Hematopoietic multipotent progenitor cell treated with erythropoietin and hydrocortisone succinate and interleukin-3 and kit ligand, for 15 days (in vitro differentiated cells): Measurements from ENCODE around the gene LIPC.

Experiments used
- DNase-seq: peaks from one replicate; pipeline ENCODE4 v3.0.0-alpha.2; 2015; ENCODE audit warnings: low spot score

LIPC gene

GRCh38 chr15:58538225-58538727 is 106.5 kb downstream of the LIPC start:
- no peak for DNase-seq

DNA sequence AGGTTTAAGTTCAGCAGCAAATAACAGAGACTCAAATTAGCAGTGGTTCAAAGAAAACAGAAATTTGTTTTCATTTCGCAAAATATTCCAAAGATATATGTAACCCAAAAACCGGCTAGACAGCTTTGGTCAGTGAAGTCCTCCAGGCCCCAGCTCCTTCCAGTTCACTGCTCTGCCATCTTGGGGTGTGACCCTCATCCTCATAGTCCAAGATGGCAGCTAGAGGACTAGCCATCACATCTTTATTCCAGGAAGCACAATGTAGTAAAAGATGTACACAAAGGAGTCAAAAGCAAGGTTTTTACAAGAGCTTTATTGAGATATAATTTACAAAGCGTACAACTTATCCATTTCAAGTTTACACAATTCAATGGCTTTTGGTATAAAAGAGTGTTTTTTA is 107.1 kb downstream of the LIPC start:
- DNase-seq = no peak

- DNase-seq = no peak
Measured at GRCh38 chr15:58539548-58539947, 107.8 kb downstream of the LIPC start.

GRCh38 chr15:58541410-58542087 is 109.8 kb downstream of the LIPC start:
- DNase-seq = no peak

GRCh38 chr15:58543664-58544335 is 112.0 kb downstream of the LIPC start:
- no peak for DNase-seq

DNA sequence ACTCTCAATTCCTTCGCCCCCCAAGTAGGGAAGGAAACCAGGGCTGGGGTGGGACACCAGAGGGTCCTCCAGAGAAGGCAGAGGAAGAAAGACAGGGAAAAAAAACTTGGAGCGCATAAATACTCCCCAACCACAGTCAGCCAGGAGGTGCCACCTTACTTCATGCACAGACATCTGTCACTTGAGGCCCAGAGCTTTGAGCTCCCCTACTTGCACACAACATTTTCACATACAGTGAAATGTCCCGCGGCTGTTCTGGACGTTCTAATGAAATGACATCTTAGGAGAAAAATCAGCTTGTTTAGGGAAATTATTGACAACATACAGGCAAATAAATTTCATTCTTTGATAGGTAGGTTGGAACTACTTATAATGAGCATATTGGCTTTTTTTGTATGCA is 113.0 kb downstream of the LIPC start:
- no peak for DNase-seq

DNA sequence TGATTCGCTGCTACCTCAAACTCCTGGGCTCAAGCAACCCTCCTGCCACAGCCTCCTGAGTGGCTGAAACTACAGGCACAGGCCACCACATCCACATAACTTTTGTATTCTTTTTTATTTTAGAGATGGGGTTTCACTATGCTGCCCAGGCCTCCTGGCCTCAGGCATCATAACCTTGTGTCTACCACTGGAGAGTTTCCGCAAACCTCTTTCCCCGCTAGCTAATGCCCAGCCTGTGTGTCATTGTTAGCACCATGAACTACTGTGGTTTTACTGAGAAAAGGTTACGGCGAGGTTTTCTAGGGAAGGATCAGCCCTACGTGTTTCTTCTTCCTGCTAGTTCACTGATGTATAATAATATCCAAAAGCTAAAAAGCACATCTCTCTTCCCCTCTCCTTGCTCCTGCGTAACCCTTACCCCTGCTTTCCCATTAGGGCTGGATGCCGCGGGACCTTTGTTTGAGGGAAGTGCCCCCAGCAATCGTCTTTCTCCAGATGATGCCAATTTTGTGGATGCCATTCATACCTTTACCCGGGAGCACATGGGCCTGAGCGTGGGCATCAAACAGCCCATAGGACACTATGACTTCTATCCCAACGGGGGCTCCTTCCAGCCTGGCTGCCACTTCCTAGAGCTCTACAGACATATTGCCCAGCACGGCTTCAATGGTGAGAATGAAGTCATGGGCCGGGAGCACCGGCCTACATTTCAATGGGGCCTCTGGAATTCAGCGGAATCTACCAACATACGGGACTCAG is 113.7 kb downstream of the LIPC start:
- no peak for DNase-seq

DNA sequence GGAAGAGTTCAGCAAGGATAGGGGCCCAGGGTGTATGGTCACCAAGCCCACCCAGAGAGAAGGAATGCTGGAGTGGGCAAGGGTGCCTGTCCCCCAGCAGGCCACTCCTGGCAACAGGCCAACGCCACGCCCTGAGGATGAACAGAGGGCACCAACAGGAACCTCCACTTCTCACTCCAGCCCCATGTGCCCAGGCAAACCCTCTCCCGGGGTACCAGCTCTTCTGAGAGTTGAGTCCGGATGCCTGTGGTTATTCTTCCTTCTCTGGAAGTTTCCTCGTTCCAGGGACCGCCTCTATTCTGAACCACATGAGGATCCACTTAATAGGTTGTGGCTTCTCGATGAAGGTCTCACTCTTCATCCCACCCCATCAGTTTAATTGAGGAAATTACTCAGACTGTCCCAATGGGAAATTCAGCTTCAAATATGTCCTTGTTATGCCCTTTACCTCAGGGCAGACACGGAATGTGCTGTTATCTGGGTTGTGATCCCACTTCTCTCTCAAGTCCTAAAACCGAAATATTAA is 114.3 kb downstream of the LIPC start:
- DNase-seq = no peak

DNA sequence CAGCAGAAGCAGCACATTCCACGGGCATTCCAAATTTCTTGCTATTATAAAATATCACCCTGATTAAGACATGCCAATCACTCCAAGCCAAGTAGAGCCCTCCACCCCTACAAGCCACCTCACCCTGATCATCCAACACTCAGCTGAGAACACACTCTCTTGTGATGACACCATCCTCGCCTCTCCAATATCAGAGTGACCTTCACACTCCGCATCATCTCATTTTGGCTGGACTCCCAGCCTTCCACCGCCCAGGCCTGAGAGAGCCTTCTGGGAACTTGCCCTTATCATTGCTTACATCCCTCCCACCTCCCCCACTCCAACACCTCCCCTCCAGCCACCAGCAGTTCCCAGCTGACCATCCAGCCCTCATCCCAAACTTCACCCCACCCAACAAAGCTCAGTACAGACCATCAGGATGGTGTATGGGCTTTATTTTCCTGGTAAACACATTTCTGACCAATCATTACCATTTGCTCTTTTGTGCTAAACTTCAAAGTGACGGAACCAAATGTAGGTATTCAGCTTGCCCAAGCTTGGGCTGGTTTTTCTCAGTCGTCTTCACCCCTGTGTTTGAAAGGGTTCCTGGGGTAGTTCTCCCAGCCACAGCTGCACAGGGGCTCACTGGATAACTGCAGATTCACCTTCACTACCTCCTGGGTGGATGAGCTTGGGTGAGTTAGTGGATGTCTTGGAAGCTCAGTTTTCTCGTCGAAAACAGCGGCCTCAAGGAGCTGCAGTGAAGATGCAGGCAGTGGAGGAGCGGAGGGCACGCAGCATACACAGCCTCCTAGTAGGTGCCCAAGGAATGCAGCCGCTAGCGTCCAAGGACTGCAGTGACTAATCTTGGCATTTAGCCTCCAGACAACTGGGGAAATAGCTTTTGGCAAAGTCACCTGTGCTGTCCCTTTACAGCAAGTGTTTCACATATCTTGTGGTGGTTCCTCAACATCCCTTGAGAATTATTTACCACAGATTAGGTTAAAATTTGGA is 115.1 kb downstream of the LIPC start:
- no peak for DNase-seq

DNA sequence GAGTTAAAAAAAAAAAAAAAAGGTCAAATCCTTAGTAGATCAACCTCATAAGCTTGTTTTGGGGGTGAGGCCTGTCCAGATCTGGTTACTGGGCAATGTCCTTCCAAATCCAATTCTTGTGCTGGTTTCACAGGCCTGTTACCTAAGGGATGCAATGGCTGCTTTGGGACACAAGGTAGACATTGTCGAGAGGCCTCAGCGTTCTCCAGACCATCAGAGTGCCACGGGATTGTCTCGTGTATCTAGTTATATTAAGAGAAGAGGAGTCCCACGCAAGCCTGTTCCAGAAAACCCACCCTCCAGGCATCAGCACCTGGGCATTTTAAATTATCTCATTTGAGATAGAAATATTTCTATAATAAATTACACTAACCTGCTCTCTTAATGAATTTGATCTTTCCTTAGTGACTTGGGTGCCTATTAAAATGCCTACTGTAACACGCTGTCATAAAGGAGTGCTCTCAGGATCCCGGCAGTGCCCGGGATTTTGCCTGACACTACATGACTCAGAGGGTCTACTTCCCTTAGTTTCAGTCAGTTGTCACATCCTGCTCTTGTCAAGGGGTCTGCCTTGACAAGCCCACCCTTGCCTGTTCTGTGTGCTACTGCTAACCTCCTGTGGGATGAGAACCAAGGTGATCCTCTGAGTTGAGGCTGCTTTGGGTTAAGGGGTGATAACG is 116.0 kb downstream of the LIPC start:
- no peak for DNase-seq

DNA sequence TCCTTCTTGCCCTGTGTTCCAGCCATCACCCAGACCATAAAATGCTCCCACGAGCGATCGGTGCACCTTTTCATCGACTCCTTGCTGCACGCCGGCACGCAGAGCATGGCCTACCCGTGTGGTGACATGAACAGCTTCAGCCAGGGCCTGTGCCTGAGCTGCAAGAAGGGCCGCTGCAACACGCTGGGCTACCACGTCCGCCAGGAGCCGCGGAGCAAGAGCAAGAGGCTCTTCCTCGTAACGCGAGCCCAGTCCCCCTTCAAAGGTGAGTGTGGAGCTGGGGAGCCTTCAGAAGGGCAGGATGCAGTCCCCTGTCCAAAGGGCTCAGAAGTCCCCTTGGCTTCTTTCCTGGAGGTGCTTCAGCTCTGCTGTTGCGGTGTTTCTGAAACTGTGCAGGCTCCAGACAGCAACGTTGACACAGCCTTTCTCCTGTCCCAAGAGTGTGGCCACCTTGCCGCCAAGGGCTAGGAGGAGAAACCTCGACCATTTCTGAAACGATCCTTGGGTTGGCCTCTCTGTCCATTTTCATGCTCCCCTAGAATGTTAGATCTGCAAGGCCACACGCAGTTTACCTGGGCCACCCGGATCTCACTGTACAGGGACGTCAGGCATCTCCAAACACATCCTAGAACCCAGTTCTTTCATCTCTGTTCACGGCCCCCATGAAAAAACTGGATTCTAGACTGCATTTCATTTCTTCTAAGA is 116.7 kb downstream of the LIPC start:
- DNase-seq = no peak

DNA sequence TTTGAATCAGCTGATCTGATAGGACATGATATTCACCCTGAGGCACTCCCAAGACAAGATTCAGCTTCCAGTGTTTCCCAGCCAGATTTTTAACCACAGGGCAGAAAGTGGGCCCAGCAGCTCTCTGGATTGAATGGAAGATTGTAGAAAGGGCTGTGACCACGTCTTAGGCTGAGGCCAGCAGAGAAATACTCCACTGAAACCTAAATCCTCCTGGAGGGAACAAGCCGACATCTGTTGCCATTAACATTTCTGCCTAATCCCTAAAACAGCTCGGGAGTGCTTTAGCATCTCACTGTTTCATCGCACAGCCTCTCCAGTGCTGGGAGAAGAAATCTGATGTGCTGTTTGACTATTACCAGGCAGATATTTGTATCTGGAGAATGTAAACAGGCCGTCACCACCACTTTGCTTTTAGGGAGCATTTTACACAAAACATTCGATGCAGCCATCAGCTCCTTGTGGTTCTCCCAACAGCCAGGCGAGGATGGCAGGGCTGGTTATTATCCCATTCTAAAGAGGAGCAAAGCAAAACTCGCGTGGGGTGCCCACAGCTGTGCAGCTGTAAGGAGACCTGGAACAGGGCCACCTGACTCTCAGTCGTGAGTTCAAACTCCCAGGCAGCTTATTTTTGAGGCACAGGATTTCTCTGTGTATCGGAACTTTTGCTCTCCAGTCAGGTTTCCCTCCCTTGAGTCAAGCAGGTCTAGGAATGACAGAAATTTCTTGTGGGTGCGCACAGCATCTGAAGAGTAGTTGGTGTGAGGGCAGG is 117.4 kb downstream of the LIPC start:
- no peak for DNase-seq

DNA sequence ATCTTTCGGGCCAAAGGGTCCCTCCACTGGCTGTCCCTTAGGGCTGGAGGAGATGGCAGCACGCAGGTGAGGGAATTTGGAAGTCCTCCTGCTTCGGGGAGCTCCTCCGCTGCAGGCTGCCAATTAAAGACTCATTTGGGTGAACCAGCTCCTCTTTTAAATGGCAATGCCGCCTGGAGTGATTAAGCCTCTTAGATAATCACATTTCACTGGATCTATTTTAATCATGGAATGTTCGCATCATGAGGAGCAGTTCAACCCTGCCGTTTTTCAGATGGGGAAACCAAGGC is 117.9 kb downstream of the LIPC start:
- no peak for DNase-seq

DNA sequence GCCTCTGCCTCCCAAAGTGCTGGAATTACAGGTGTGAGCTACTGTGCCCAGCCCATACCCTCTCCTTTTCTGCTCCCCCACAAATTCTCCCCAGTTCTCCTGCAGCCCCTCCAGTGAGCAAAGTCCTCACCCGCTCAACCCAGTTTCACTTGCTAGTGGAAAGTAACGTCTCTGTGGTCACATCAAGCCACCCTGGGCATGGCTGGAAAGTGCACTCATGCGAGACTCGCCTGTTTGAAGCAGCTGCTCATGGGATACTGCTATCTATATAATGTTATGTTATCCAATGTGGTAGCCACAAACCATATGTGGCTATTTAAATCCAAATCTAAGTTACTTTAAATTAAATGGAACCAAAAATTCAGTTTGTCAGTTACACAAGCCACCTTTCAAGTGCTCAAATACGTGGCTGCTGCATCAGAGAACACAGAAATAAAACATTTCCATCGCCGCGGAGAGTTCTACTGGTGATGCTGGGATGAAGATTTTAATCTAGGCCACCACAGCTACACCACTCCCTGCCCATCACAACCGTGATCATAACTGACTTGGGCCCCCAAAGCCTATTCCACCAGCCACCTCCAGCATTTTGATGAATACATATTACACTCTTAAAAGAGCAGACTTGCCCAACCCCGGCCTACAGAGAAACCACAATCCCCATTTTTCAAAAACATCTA is 119.4 kb downstream of the LIPC start:
- DNase-seq = no peak

DNA sequence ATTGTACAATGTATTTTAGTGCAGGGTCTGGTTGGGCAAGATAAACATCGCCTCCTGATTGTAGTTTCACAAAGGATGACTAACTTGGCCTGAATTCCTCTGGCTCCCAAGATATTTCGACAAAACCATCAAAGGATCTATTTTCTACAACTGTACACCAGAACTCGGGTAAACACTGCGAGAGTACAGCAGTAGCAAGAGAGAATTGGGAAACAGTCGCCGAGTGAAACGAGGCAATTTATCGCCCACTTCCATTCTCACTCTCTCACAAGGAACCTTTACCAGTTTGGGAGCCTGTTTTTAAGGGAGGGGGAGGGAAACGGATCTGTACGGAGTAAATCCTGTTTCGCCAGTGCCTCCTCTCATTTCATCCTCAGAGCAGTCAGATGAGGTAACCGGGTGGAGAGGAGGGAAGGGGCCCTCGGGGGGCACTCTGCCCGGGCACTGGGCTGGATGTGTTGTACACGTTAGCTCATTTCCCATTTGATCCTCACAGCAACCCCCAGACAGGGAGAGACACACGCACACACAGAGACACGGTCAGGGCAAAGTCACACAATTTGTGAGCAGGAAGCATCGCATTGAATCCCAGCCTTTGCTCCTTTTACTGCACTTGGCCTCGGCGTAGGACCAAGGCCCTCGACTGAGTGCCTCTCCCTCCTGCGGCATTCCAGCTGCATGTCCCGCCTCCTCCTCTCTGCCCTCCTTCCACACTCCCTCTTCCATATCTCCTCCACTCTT is 120.1 kb downstream of the LIPC start:
- no peak for DNase-seq

DNA sequence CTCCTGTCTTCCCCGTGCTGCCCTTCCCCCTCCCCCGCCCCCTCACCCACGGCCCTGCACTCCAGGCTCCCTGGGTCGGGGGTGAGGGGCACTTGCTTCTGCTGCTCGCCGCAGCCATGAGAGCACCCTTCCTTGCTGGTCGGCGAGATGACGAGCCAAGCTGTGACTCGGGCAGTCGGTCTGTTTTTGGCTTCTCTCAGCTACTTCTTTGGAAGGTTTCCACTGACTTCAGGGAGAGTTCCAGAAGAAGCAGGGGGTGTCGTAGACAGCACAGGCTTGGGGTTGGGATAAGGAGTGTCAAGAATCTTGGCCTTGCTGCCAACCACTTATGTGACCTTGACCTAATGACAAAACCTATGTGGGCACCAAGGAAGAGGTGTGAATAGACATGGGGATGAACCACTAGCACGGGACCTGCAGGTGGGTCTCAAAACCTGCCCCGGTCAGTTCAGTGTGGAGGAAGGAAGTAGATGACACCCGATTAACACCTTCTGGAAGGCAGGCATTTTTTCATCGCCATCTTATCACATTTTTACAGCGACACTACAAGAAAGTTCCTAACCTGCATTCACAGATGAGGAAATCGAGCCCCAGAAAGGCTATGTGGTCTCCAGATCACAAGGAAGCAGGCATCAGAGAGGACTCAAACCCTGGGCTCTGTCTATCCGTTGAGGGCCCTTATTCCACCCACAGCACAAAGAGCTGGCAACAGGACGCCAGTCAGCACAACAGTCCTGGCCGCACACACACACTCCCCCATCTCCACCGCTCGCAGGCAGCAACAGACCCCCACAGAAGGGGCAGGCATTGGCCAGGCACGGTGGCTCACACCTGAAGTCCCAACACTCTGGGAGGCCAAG is 120.9 kb downstream of the LIPC start:
- DNase-seq = no peak

DNA sequence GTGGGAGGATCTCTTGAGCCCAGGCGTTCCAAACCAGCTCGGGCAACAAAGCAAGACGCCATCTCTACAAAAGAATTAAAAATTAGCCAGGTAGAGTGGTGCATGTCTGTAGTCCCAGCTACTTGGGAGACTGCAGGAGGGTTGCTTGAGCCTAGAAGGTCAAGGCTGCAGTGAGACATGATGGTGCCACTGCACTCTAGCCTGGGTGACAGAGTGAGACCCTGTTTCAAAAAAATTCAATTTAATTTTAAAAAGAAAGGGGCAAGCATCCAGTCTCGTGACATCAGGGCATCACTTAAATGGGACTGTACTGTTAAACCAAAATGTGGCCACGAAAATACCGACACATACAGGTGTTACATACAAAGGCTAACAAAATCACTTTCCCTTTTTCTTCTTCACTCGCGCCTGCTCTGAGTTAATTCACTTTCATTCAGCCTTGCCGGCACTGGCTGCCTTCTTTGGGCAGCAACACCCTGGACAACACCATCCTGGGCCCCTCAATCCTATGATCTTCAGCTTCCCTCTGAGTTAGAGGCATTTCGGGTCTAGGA is 121.7 kb downstream of the LIPC start:
- no peak for DNase-seq
